Stomach (tissue), 9 donors: ENCODE data around the gene THADA. TPM values are rescaled to one million over a fixed set of nuclear protein-coding genes. Genes with fewer than 3 reads are reported as not detected.
A peak's percentile ranks its signal among the peaks of the same experiment; 100 is the strongest.

Experiments
- DNase-seq, 2 donors: peaks; one replicate each; pipeline versions ENCODE4 v3.0.0 to v3.0.0-alpha.2; 2013 to 2019
- H3K27ac ChIP-seq, 5 donors: fragments of 200-600 bp in 4 of 5; sonication (generic) in 4 of 5; one replicate each; pipeline ENCODE4 v1.5.1; 2013 to 2019; ENCODE audit warnings: mild to moderate bottlenecking in 1 of 5, moderate library complexity in 1 of 5
- H3K27me3 ChIP-seq, 3 donors: fragments of 200-600 bp; sonication (generic); one replicate each; pipeline ENCODE4 v1.5.1; 2017 to 2019; ENCODE audit warnings: mixed run types in 1 of 3
- H3K36me3 ChIP-seq, 4 donors: fragments of 200-600 bp; sonication (generic); 1 replicate in 3 of 4; 2 replicates in 1 of 4; pipeline ENCODE4 v1.5.1; 2016 to 2019
- H3K4me1 ChIP-seq, 4 donors: fragments of 200-600 bp; sonication (generic); one replicate each; pipeline ENCODE4 v1.5.1; 2016 to 2019
- H3K4me3 ChIP-seq, 4 donors: fragments of 200-600 bp; sonication (generic) in 3 of 4; one replicate each; pipeline ENCODE4 v1.5.1; 2016 to 2019; ENCODE audit warnings: mild to moderate bottlenecking in 1 of 4
- H3K9me3 ChIP-seq, 4 donors: fragments of 200-600 bp; sonication (generic); one replicate each; pipeline ENCODE4 v1.5.1; 2016 to 2019
- EP300 ChIP-seq: sonication (generic); formaldehyde crosslinking; IDR thresholded peaks from one replicate; pipeline ENCODE4 v1.6.1; 2017; ENCODE audit warnings: antibody characterized with exemption
- POLR2A ChIP-seq, 4 donors: fragments of 450-650 bp; IDR thresholded peaks; one replicate each; pipeline ENCODE4 v1.6.1; 2016; ENCODE audit warnings: antibody characterized with exemption in 4 of 4, control low read depth in 2 of 4, mild to moderate bottlenecking in 1 of 4, moderate library complexity in 1 of 4
- POLR2AphosphoS5 ChIP-seq, 3 donors: sonication (generic); formaldehyde crosslinking; IDR thresholded peaks; one replicate each; pipeline ENCODE4 v1.6.1; 2016; ENCODE audit warnings: antibody characterized with exemption in 3 of 3
- whole genome bisulfite sequencing, 5 donors: extraction: QIAGEN DNeasy Blood & Tissue Kit in 3 of 5; methylation state at CpG; one replicate each; pipeline versions ENCODE4 v1.1.5 to v1.1.7; 2013 to 2018; 5-methylcytosine and 5-hydroxymethylcytosine counted together
- intact Hi-C: fragments of 100-400 bp; cut with DNase I; formaldehyde crosslinking; loops from one replicate; pipeline ENCODE4 v1.15.1; 2023; ENCODE audit warnings: low total_unique reads
- polyA plus RNA-seq, 3 donors: library from polyadenylated mRNA; stranded (reverse); fragments of 200-250 nt; gene quantifications; one replicate each; pipeline ENCODE4 v1.2.3, GENCODE V29; 2013
- total RNA-seq, 5 donors: library from RNA; depleted of rRNA; stranded (reverse); fragments of >200 nt; gene quantifications; one replicate each; pipeline versions ENCODE4 v1.1.0 to v1.2.3, GENCODE V29; 2014 to 2016
- TF ChIP-seq, protein P1 (sequence below), 7 experiments: fragments of 450-650 bp in 4 of 7; fragments of 200-600 bp in 3 of 7; sonication (generic) in 3 of 7; IDR thresholded peaks; one replicate each; pipeline ENCODE4 v1.5.1; 2016 to 2019; ENCODE audit warnings: antibody characterized with exemption in 7 of 7, control low read depth in 2 of 7, mild to moderate bottlenecking in 1 of 7
- donor health status: healthy with polysubstance abuse.
- donor health status: Bipolar disorder and iron deficiency.
- donor health status: healthy.

THADA gene
- total and polyA plus RNA-seq, 8 donors, result 8.0 to 109 (median 31.9) TPM

DNA sequence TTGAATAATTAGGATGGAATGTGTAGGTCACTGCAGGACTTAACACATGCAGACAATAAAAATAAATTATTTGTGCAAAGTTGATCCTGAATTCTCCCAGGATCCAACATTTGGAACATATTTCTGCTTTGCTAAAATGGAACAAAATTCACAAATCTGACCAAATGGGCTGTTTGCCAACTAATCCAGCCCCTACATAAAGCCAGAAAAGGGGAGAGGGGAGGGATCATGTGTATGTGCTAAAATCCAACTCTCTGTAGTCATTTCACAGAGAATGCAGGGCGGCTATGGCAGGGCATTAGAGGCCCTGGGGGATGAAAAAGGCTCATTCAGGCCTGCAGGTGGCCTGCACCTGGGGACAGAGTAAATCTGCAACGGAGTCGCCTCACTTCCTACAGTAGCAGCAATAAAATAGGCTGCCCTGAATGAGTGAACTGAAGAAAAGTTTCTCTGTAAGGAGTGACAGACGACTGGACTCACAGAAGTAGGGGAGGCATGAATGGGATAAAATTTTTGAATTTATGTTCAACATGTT lies 365.4 kb downstream of the THADA start:
- intact Hi-C loops, result loop anchor here (10.0 kb wide), 2 partner anchors 256 to 376 kb away; no protein-coding TSS in a partner anchor
- Histone ChIP-seq H3K27me3 (no peaks in the 10 kb centered on the region), H3K4me1 (peaks cover 17 to 33% (median 23%) of the 10 kb centered on the region in 4 donors), H3K9me3 (no peaks in the 10 kb centered on the region), H3K36me3 (peaks cover 3 to 33% (median 28%) of the 10 kb centered on the region in 4 donors), H3K4me3 (no peak overlapping the region), H3K27ac (peak overlapping the region in 1 of 5 donors; percentile 16)
- no peak for TF ChIP-seq POLR2A (IDR thresholded peaks at IDR 0.05)
- TF ChIP-seq EP300, result no peak
- no peak for TF ChIP-seq POLR2AphosphoS5 (IDR thresholded peaks at IDR 0.05)
- TF ChIP-seq, protein P1, sequence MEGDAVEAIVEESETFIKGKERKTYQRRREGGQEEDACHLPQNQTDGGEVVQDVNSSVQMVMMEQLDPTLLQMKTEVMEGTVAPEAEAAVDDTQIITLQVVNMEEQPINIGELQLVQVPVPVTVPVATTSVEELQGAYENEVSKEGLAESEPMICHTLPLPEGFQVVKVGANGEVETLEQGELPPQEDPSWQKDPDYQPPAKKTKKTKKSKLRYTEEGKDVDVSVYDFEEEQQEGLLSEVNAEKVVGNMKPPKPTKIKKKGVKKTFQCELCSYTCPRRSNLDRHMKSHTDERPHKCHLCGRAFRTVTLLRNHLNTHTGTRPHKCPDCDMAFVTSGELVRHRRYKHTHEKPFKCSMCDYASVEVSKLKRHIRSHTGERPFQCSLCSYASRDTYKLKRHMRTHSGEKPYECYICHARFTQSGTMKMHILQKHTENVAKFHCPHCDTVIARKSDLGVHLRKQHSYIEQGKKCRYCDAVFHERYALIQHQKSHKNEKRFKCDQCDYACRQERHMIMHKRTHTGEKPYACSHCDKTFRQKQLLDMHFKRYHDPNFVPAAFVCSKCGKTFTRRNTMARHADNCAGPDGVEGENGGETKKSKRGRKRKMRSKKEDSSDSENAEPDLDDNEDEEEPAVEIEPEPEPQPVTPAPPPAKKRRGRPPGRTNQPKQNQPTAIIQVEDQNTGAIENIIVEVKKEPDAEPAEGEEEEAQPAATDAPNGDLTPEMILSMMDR (IDR thresholded peaks at IDR 0.05), result no peak
- peak in 1 of 2 donors; percentile 58 for DNase-seq
- 70 to 80% (median 78%) methylated on average over 4 of the region's 4 CpGs for WGBS, 5 donors

GRCh38 chr2:43228756-43229659 lies 366.8 kb downstream of the THADA start:
- Histone ChIP-seq H3K4me1 (peaks cover 17 to 33% (median 23%) of the 10 kb centered on the region in 4 donors), H3K27ac (peak overlapping the region in 4 of 5 donors; percentile 96 to 99 (median 98)), H3K36me3 (peaks cover 17 to 47% (median 42%) of the 10 kb centered on the region in 4 donors), H3K4me3 (no peak overlapping the region), H3K9me3 (no peaks in the 10 kb centered on the region), H3K27me3 (no peaks in the 10 kb centered on the region)
- intact Hi-C loops, result no loop called here
- peak in 1 of 2 donors; percentile 39 for DNase-seq
- WGBS, 5 donors, result 35 to 50% (median 43%) methylated on average over 6 of the region's 6 CpGs
- no peak for TF ChIP-seq POLR2A (IDR thresholded peaks at IDR 0.05)
- TF ChIP-seq EP300, result no peak
- TF ChIP-seq, protein P1 (IDR thresholded peaks at IDR 0.05), result no peak
- no peak for TF ChIP-seq POLR2AphosphoS5 (IDR thresholded peaks at IDR 0.05)

GRCh38 chr2:43228321-43228751 lies 367.5 kb downstream of the THADA start:
- DNase-seq, result peak in 1 of 2 donors; percentile 46
- intact Hi-C loops, result no loop called here
- no peaks in the 10 kb centered on the region for H3K27me3 ChIP-seq
- no peaks in the 10 kb centered on the region for H3K9me3 ChIP-seq
- H3K4me1 ChIP-seq, result peaks cover 17 to 33% (median 25%) of the 10 kb centered on the region in 4 donors
- H3K36me3 ChIP-seq, result peaks cover 22 to 54% (median 49%) of the 10 kb centered on the region in 4 donors
- TF ChIP-seq, protein P1 (IDR thresholded peaks at IDR 0.05), result no peak
- TF ChIP-seq POLR2A (IDR thresholded peaks at IDR 0.05), result no peak
- TF ChIP-seq EP300, result no peak
- no peak for TF ChIP-seq POLR2AphosphoS5 (IDR thresholded peaks at IDR 0.05)
- peak overlapping the region; percentile 8 to 96 (median 89) for H3K4me3 ChIP-seq
- WGBS, 5 donors, result 9 to 21% (median 17%) methylated on average over 2 of the region's 2 CpGs
- peak overlapping the region; percentile 77 to 99 (median 98) for H3K27ac ChIP-seq

DNA sequence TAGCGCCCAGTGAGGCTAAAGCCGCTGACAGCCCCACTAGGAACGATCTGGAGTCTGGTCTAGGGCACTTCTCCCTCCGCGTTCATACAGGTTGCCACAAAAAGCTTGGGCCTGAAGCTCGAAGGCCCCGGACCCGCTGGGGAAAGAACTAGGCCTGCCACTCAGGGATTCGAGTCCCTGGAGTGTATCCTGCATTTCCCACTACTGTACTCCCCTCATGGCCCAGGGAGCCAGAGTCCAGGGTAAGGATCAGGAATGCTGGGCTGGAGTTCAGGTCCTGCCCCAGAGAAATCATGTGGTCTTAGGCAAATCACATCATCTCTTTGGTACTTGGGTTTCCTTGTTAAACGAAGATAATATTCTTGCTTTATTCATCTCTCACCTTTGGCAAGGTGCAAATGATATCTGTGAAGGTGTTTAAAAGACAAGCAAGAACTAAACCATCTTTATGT lies 368.0 kb downstream of the THADA start:
- TF ChIP-seq POLR2A (IDR thresholded peaks at IDR 0.05) (no peak), POLR2AphosphoS5 (IDR thresholded peaks at IDR 0.05) (peak in 1 of 3 donors; percentile 32), EP300 (no peak)
- TF ChIP-seq, protein P1 (IDR thresholded peaks at IDR 0.05), result peak in 1 of 7 experiments; percentile 20
- Histone ChIP-seq H3K27me3 (no peaks in the 10 kb centered on the region), H3K9me3 (no peaks in the 10 kb centered on the region), H3K36me3 (peaks cover 24 to 59% (median 52%) of the 10 kb centered on the region in 4 donors), H3K4me1 (peaks cover 17 to 35% (median 25%) of the 10 kb centered on the region in 4 donors), H3K4me3 (peak overlapping the region; percentile 81 to 96 (median 89)), H3K27ac (peak overlapping the region; percentile 96 to 99 (median 98))
- DNase-seq, result no peak
- 1 to 3% (median 2%) methylated on average over 8 to 10 of the region's 10 CpGs for WGBS, 5 donors
- intact Hi-C loops, result no loop called here
